ENCODE data around the gene RNF31.

DNA sequence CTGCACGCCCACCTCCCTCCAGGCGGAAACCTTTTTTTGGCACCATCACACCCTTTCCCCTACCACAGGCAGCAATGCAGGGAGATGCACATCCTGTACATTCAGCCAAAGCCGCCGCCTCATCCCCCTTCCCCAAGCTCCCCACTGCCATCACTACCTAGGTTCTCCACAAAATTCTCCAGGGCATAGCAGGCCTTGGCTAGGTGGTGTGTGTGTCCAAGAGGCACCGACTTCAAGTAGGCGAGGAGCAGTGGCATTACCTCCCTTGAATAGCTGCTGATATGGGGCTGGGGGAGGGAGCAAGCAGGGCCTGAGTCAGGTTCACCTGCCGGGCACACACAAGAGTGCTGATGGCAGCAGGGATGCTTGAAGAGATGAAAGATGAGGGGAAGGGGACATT, 37.7 kb downstream of the RNF31 start:
- TF ChIP-seq, protein P1, sequence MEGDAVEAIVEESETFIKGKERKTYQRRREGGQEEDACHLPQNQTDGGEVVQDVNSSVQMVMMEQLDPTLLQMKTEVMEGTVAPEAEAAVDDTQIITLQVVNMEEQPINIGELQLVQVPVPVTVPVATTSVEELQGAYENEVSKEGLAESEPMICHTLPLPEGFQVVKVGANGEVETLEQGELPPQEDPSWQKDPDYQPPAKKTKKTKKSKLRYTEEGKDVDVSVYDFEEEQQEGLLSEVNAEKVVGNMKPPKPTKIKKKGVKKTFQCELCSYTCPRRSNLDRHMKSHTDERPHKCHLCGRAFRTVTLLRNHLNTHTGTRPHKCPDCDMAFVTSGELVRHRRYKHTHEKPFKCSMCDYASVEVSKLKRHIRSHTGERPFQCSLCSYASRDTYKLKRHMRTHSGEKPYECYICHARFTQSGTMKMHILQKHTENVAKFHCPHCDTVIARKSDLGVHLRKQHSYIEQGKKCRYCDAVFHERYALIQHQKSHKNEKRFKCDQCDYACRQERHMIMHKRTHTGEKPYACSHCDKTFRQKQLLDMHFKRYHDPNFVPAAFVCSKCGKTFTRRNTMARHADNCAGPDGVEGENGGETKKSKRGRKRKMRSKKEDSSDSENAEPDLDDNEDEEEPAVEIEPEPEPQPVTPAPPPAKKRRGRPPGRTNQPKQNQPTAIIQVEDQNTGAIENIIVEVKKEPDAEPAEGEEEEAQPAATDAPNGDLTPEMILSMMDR (IDR thresholded peaks at IDR 0.05), result no peak
- TF ChIP-seq EP300 (IDR thresholded peaks at IDR 0.05) (no peak), POLR2AphosphoS5 (IDR thresholded peaks at IDR 0.05) (no peak)
